HT-29 (cell line): ENCODE results near the gene PDXP. TPM values are rescaled to one million over a fixed set of nuclear protein-coding genes. Genes with fewer than 3 reads are reported as not detected.

Experiments used
- DNase-seq: peaks from one replicate; pipeline ENCODE4 v3.0.0-alpha.2; 2015; ENCODE audit warnings: low spot score
- total RNA-seq: library from RNA; depleted of rRNA; stranded (reverse); fragments of >200 nt; shearing (Covaris generic); gene quantifications from 2 replicates; pipeline ENCODE4 v1.2.3, GENCODE V29; 2014

PDXP gene
- total RNA-seq, 1 experiment from 2014 or later = 25.4 TPM

- no peak for DNase-seq
These were observed 29.7 kb upstream of the PDXP start for GRCh38 chr22:37628830-37629229.

- no peak for DNase-seq
These were observed 28.6 kb upstream of the PDXP start for GRCh38 chr22:37629928-37630327.

GRCh38 chr22:37630839-37631435 lies 27.6 kb upstream of the PDXP start:
- DNase-seq = no peak

DNA sequence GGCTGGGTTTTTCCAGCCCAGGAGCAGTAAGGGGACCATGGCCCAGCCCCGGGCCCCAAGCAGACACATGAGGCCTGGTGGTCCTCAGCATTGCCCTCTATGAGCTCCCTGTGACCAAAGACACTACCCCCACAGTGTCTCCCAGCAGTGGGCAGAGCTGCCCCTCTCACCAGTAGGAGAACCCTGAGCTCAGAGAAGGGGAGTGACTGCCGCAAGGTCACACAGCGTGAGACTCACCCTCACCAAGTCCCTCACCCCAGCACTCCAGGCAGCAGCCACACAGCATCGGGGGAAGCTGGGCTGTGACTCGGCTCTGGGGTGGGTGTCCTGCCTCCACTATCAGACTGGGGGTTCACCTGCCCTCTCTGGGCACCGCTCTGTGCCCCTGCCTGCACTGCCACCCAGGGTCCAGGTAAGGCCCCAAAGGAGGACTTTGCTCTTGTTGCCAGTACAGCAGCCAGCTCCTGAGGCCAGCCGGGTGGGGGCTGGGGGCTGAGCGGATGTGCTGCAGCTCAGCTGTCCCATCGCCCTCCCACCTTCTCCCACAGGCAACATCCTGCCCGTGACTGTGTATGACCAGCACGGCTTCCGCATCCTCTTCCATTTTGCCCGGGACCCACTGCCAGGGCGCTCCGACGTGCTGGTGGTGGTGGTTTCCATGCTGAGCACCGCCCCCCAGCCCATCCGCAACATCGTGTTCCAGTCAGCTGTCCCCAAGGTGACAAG lies 26.9 kb upstream of the PDXP start:
- DNase-seq = no peak

DNA sequence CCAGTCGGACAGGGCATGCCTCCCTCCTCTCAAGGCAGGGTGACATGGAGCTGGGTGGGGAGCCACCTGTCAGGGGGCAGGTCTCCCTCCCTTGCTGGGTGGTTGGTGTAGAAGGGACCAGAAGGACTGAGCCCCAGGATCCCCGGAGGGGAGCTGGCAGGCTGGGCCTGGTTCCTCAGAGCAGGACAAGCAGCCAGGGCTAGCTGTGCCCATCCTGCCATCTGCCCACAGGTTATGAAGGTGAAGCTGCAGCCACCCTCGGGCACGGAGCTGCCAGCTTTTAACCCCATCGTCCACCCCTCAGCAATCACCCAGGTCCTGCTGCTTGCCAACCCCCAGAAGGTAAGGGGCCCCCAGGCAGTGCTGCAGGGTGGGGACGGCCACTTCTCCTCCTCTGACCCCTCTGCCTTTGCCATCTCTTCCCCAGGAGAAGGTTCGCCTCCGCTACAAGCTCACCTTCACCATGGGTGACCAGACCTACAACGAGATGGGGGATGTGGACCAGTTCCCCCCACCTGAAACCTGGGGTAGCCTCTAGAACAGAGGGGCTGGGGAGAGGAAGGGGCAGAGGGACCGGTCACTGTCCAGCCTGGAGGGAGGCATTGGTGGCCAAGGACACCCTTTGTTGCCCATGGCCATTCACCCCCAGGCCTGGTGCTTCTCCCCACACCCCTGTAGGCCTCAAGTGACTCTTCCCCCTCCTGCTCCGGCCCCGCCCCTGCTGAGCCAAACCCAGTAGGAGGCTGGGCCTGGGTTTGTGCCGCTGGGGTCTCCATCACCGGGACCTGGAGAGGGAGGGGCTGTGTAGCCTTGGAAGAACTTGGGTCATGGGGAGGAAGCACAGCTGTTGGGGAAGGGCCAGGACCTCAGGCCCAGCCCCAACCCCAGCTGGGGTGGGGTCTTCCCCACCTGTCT lies 26.1 kb upstream of the PDXP start:
- DNase-seq = no peak

DNA sequence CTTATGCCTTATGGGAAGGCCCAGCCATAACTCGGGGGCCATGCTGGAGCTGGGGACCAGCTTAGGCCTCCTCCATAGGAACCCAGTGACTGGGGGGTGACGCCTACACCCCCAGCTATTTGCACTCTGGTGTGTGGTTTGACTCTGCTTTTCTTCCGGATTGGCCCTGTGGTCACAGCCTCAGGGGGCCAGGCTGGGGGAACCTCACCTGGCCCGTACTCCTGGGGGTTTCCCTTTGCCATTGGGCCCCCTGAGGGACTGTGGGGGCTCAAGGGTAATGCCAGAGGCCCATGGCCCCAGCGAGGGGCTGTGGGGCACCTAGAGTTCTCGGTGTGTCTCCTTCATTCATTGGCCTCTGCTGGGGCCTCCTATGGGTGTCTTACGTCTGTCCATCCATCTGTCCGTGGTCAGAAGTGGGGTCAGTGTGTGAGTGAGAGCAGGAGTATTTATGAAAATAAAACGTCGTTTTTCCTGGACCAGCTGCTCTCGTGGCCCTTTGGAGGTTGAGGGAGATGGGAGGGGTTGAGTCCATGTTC lies 25.4 kb upstream of the PDXP start:
- DNase-seq = no peak

DNA sequence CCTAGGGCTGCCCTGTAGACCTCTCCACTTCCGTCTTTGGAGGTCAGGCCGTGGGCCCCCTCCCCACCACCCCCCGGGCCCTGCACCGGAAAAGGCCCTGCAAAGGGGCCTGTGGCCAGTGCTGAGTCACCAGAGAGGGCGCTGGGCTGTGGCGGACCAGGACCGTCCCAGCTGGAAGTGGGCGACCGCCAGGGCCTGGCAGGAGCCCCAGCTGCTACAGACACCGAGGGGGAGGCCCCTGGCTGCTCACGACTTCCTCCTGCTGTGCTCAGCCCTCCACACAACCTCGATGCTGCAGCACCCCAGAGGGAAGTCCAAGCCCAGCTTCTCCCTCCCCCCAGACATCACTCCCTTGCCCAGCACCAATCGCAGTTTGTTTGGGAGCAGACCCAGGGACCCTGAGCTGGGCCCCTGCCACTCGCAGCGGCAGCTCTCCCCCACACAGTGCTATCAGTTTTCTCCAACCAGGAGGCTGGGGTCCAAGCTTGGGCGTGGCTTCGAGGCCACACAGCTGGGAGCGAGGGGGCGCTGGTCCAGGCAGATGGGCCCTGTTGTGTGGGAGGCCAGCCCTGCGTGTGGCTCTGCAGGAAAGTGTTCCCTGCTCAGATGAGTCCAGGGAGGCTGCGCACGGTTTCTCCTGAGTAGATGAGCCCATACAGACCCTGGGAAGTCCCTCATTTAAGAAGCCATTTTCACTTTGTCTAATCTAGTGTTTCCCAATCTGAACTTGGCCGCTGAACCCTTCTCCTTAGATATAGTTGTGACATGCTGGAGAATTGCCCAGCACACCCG lies 24.7 kb upstream of the PDXP start:
- DNase-seq = no peak

- peak; percentile 35 for DNase-seq
These were observed 24.1 kb upstream of the PDXP start for GRCh38 chr22:37634417-37634924.

- DNase-seq = no peak
These were observed 23.4 kb upstream of the PDXP start for GRCh38 chr22:37635157-37635556.

DNA sequence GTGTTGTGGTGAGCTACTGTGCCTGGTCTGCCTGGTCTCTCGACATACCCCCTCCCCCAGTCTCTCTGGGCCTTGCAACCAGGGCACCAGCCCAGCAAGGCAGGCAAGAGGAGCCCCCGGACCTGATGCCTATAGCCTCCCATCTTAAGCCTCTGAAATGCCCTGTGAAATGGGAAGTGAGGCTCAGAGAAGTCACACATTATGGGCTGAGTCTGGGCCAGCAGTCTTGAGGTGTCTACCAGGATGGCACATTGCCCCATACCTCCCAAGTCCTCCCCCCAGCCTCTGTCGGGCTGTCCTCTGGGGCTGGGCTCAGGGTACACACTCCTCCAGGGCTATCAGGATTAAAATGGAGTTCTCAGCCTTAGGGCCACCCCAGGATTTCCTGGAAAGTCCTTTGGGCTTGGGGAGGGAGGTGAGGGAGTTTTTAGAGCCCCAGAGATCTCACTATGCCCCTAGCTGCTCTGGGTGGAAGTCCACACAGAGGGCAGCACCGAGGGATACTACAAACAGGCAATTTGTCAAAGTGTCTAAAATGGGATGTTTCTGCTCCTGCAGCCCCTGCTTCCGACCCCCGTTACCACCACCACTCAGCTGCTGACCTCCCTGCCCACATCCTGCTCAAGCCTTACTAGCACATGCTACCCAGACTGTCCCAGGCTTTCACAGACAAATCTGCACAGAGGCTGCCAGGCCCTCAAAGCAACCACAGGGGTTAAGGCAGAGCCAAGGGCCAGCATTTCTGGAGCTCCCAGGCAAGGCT lies 22.2 kb upstream of the PDXP start:
- DNase-seq = peak; percentile 26

GRCh38 chr22:37636949-37637273 lies 21.6 kb upstream of the PDXP start:
- no peak for DNase-seq

- no peak for DNase-seq
These were observed 20.0 kb upstream of the PDXP start for GRCh38 chr22:37638391-37639069.

DNA sequence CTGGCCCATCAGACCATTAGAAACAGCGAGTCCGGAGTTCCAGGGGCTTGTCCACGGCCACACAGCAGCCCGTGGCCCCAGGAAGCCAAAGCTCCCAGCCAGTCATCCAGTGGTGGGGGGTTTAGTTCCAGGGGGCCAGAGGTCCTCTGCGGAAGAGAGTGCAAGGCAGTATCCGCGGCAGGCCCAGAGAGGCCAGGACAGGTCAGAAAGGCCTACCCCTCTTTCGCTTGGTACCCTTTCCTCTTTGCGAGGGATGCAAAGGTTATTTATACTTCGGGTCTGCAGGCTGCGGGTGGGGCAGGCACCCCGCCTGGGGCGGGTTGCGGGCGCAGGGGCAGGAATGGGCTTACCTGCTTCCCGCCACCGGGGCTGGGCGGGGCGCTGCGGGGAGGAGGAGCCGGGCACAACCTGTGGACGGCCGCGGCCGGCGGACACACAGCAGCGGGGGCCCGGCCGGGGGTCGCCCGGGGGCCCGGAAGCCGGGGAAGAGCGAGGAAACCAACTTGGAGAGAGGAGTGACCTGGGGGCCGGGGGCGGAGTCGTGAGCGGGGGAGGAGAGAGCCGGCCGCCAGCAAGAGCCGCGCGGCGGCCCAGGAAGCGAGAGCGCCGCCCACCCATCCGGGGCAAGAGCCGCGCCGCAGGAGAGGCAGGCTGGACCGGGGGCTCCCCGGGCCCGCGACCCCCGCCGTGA lies 19.3 kb upstream of the PDXP start, which contains the start of gene SH3BP1:
Gene SH3BP1, plus strand, starts transcription at position 600 of the 691 bp plus-strand sequence. CDS start 119 bp downstream, outside the sequence.
- peak; percentile 22 for DNase-seq

DNA sequence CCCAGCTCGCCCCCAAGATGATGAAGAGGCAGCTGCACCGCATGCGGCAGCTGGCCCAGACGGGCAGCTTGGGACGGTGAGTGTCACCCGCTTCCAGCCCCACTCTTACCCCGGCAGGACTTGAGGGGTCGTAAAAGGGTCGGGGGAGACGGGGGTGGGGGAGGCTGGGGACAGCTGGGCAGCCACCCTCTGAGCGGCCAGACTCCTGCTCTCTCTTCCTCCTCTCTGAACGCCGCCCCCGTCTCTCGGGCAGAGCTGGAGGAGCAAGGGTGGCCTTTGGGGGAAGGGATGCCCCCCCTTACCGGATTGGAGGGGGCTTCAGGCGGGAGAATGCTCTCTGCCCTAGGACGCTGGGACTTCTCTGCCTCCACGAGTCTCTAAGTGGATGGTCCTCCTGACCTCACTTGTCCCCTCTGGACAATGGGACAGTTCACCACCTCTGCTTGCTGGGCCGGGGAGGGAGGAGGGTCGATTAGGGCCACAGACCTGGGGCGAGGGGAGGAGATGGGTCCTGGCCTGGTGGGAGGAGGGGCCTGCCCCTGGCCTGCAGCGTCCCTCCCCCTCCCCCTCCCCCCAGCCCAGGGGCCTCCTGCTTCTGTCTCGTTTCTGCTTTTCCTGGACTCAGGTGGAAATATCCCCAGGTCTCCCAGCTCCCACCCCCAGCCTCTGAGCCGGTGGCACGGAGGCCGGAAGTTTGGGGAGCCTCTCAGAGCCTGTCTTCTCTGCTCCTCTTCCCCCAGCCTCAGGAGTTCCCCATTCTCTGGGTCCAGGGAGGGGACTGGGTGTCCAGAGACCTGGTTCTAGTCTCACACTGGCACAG lies 18.5 kb upstream of the PDXP start:
- DNase-seq = no peak

DNA sequence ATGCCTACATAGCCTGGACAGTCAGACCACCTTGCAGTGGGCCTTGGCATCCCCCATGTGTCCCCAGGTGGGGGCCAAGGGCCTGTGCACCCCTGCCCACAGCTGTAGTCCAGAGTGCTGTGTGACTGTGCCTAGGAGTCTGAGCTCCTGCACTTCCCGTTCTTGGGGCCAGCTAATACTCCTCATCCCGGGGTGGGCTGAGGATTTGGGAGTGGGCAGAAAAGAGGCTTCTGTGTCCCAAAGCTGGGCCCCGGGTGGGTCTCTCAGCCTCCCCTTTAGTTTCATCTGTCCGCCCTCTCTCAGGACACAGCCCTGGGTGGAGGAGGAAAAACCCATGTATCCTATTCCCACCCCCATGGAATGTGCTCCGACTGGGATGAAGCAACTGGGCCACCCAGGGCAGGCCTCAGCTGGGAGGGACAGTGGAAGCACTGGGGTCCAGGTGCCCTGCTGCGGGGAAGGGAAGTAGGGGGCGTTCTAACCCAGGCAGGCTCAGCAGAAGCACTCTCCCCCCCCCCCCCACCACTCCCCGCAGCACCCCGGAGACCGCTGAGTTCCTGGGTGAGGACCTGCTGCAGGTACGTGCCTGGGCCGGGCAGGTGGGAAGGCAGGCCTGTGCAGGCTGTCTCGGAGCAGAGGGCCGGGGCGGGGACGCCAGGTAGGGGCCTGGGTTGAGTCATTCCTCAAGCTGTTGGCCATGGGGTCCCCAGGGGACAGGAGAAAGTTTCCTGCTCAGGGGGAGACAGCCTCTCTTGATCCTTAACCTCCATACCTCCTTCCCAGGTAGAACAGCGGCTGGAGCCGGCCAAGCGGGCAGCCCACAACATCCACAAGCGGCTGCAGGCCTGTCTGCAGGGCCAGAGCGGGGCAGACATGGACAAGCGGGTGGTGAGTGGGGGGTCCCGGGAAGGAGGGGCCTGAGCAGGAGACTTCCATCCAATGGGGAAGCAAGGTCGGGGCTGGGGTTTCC lies 17.6 kb upstream of the PDXP start:
- peak; percentile 36 for DNase-seq

DNA sequence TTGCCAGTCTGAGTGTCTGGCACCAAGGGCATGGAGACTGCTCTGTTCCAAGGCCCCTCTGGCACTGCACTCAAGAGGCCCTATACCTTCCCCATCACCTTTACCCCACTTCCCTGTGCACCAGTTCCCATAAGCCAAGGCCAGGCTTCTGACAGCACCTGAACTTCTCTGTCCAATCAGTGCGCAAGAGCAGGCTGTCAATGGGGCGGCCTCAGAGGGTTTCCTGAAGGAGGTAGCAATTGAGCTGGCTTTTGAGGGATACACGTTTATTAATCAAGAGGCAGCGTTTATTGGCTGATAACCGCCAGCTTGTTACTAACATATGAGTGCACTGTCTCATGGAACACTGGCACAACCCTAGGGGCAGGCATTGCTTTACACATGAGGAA lies 17.0 kb upstream of the PDXP start:
- DNase-seq = peak; percentile 52

- peak; percentile 84 for DNase-seq
These were observed 15.2 kb upstream of the PDXP start for GRCh38 chr22:37643225-37643847.
